NCI-H748 (cell line): ENCODE results near the gene NTF4.

Experiments used
- DNase-seq: peaks from one replicate; lab custom pipeline; 2025; ENCODE audit not compliant: unreplicated experiment; lab: John Stamatoyannopoulos, UW

NTF4 gene, protein sequence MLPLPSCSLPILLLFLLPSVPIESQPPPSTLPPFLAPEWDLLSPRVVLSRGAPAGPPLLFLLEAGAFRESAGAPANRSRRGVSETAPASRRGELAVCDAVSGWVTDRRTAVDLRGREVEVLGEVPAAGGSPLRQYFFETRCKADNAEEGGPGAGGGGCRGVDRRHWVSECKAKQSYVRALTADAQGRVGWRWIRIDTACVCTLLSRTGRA

GRCh38 chr19:49064768-49065611 is at the start of gene NTF4:
NTF4 (minus strand) TSS chr19:49064818; CDS start chr19:49061997, 2,821 bp downstream.
- DNase-seq = peak; percentile 36

DNA sequence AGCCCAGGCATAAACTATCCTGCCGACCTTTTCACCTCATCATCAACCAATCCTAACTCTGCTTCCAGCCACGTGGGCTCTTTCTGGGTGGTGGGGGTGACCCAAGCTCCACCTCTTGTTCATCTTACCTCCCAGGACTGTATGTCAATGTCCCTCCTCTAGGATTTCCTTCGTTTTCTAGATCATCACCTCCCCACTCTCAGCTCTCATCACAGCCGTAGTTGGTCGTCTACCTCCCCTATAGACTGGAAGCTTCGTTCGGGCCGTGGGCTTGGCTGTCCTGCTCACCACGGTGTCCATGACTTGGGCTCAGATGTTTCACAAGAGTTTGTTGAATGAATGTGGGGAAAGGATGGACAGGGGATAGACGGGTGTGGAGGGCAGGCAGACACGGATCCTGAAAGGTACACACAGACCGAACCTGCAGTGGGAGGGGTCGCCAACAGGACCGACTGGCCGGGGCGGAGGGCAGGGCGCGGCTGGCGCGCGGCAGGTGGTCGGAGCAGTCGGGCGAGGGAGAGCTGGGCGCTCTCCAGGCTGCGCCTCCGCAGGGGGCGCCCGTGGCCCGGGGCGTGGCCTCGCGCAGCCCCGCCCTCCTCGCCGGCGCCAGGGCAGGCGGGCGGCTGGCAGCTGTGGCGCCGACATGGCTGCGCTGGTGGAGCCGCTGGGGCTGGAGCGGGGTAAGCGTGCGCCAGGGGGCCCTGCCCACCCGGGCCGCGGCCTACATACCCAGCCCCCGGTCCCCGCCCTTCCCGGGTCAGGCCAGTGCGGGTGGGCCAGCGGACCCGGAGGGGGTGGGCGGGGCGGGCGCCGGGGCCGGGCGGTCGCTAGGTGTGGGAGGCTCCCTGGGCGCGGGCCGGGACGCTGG is 49.4 kb upstream of the NTF4 start, which contains the start of gene LIN7B:
Gene LIN7B (plus strand): TSS at position 609 of the 868 bp plus-strand sequence. CDS start 35 bp downstream, at position 644.
- DNase-seq = peak; percentile 72

GRCh38 chr19:49111218-49111998 is 46.8 kb upstream of the NTF4 start:
- no peak for DNase-seq

GRCh38 chr19:49110567-49110966 is 45.9 kb upstream of the NTF4 start:
- DNase-seq = no peak

DNA sequence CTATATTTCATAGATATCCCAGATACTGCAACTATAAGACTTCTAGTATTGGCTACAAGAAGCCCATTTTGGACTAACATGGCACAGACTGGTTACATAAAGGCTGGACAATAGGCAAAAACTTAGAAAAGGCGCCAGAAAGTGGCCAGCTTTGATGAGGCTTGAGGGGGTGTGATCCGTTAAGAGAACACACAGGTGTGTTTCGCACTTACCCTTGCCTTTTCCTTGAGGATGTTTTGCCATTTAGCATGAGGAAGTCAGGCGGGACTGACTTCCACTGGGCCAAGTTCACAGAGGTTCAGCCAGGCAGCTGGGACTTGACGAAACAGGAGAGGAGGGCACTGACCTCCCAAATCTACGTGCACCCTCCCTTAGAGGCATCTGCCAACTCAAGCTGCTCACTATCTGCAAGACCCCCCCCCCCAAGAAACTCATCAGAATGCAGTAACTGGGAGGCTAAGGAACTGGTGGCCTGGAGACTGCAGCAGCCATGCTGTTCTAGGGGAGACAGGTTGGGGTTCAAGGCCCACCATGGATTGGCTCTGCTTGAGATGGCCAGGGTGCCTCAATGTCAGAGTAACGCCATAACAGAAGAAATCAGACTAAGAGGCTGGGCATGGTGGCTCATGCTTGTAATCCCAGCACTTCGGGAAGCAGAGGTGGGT is 45.1 kb upstream of the NTF4 start:
- DNase-seq = no peak

GRCh38 chr19:49109051-49109450 is 44.4 kb upstream of the NTF4 start:
- DNase-seq = no peak

- DNase-seq = no peak
Observed at GRCh38 chr19:49107625-49108459, 43.2 kb upstream of the NTF4 start.

GRCh38 chr19:49106648-49107135 is 42.1 kb upstream of the NTF4 start:
- DNase-seq = peak; percentile 66

- DNase-seq = no peak
Observed at GRCh38 chr19:49104229-49104864, 39.7 kb upstream of the NTF4 start.

DNA sequence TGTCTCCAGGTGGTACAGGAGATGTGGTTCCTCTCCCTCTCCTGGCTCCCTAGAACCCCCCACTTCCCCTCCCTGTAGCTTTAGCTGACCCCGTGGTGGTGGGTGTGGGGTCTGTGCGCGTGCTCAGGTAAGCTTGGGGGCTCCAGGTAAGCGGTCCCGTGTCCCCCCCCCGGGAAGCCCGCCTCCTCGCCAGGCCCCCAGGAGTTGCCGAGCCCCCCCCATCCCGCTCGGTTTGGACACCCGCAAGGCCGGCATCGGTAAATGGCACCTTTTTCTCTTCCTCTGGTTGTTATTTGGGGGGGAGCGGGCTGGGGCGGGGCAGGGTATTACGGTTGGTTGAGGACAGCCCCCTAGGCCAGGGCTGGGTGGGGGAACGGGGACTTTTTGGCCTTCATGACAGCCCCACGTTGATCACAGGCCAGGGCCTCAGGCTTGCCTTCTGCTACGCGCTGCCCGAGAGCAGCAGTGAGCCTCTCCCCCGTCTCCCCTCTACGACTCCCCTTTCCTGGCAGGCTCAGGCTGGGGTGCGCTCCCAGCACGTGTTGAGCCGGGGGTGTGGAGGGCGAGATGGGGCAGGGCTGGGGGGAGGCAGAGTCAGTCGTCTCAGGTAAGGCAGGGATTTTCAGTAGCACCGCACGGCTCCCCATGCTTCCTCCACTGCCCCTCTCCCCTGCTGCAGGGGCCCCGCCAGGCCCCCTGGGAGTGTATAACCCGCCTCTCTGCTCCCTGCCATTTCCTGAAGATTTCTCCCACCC is 38.9 kb upstream of the NTF4 start:
- DNase-seq = no peak

GRCh38 chr19:49102303-49102702 is 37.7 kb upstream of the NTF4 start:
- DNase-seq = no peak

DNA sequence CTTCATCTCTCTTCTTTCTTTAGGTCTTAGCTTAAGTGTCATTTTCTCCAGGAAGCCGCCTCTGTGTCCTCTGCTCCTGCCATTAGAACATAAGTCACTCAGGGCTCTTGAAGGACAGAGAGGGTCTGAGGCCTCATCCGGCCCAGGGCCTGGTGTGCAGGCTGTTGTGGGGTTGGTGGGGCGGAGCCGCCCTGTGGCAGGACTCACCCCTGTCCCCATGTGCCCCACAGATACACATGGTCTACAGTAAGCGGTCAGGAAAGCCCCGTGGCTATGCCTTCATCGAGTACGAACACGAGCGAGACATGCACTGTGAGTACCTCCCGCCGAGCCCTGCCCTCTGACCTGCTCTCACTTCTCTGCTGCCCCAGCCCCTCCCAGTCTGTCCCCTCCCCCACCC is 36.5 kb upstream of the NTF4 start:
- no peak for DNase-seq

DNA sequence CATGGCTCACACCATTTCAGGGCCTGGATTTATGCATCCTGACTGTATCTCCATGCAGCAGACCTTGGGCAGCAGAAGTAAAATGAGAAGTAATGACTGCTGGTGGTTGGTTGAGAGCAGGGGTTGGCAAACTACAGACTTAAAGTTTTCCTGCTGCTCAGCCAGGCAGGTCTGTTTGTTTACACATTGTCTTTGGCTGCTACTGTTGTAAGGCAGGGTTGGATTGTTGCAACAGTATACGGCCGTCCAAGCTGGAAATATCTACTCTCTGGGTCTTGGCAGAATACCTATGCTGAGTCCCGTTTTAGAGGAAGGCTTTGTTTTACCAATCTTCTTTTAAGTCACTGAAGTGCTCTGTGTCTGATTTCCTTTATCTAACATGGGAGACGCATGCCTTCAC is 34.2 kb upstream of the NTF4 start:
- DNase-seq = no peak

GRCh38 chr19:49097453-49098288 is 33.1 kb upstream of the NTF4 start:
- DNase-seq = peak; percentile 77

- DNase-seq = no peak
Observed at GRCh38 chr19:49094505-49095482, 30.2 kb upstream of the NTF4 start.

GRCh38 chr19:49092686-49093085 is 28.1 kb upstream of the NTF4 start:
- DNase-seq = no peak
